G401 (cell line): ENCODE results near the gene GHRL. TPM values are rescaled to one million over a fixed set of nuclear protein-coding genes. Genes with fewer than 3 reads are reported as not detected.
A peak's percentile ranks its signal among the peaks of the same experiment; 100 is the strongest.

Experiments used
- DNase-seq: peaks from one replicate; pipeline ENCODE4 v3.0.0-alpha.2; 2015; ENCODE audit warnings: low spot score
- in situ Hi-C: cut with HindIII; loops from 2 replicates; pipeline ENCODE4 v1.10.0; 2016; ENCODE audit warnings: low sequenced_read_pairs, mixed read lengths
- total RNA-seq: library from RNA; depleted of rRNA; stranded (reverse); fragments of >200 nt; shearing (Covaris generic); gene quantifications from 2 replicates; pipeline ENCODE4 v1.2.3, GENCODE V29; 2014; rRNA removed

GHRL gene
- not detected in 2 replicates for total RNA-seq

GRCh38 chr3:10292505-10293419 lies at the start of gene GHRL:
Gene GHRL (minus strand): TSS chr3:10292947. CDS start chr3:10290180, 2,767 bp downstream.
- no peak for DNase-seq
- in situ Hi-C loops, result no loop called here

GRCh38 chr3:10341901-10342398 lies 49.2 kb upstream of the GHRL start:
- in situ Hi-C loops, result no loop called here

GRCh38 chr3:10340476-10340875 lies 47.7 kb upstream of the GHRL start:
- DNase-seq, result no peak
- in situ Hi-C loops, result no loop called here

More at GRCh38 chr3:10341901-10342398, 49.2 kb upstream of the GHRL start:
- no peak for DNase-seq

GRCh38 chr3:10340046-10340445 lies 47.3 kb upstream of the GHRL start:
- no peak for DNase-seq
- in situ Hi-C loops, result no loop called here

- in situ Hi-C loops, result no loop called here
- peak; percentile 54 for DNase-seq
These were observed 46.7 kb upstream of the GHRL start for GRCh38 chr3:10339376-10339955.

- in situ Hi-C loops, result no loop called here
- DNase-seq, result no peak
These were observed 46.0 kb upstream of the GHRL start for GRCh38 chr3:10338591-10339353.

GRCh38 chr3:10338164-10338470 lies 45.4 kb upstream of the GHRL start:
- in situ Hi-C loops, result no loop called here
- DNase-seq, result no peak

- in situ Hi-C loops, result no loop called here
- DNase-seq, result no peak
These were observed 44.8 kb upstream of the GHRL start for GRCh38 chr3:10337323-10338163.

- in situ Hi-C loops, result no loop called here
- no peak for DNase-seq
These were observed 44.0 kb upstream of the GHRL start for GRCh38 chr3:10336761-10337160.

- no peak for DNase-seq
- in situ Hi-C loops, result no loop called here
These were observed 43.3 kb upstream of the GHRL start for GRCh38 chr3:10335871-10336622.

- DNase-seq, result no peak
These were observed 42.5 kb upstream of the GHRL start for GRCh38 chr3:10335190-10335738.

GRCh38 chr3:10334459-10334858 lies 41.7 kb upstream of the GHRL start:
- DNase-seq, result peak; percentile 95

More at GRCh38 chr3:10335190-10335738, 42.5 kb upstream of the GHRL start:
- in situ Hi-C loops, result no loop called here

GRCh38 chr3:10334042-10334441 lies 41.3 kb upstream of the GHRL start:
- in situ Hi-C loops, result no loop called here
- no peak for DNase-seq

More at GRCh38 chr3:10334459-10334858, 41.7 kb upstream of the GHRL start:
- in situ Hi-C loops, result no loop called here

- DNase-seq, result no peak
- in situ Hi-C loops, result no loop called here
These were observed 40.6 kb upstream of the GHRL start for GRCh38 chr3:10333349-10333650.

- in situ Hi-C loops, result no loop called here
- DNase-seq, result no peak
These were observed 40.0 kb upstream of the GHRL start for GRCh38 chr3:10332481-10333348.

GRCh38 chr3:10331320-10331719 lies 38.6 kb upstream of the GHRL start:
- in situ Hi-C loops, result no loop called here
- no peak for DNase-seq

GRCh38 chr3:10330319-10330718 lies 37.6 kb upstream of the GHRL start:
- in situ Hi-C loops, result no loop called here
- DNase-seq, result no peak
